Endothelial cell of umbilical vein (primary cell): ENCODE results near the gene MPHOSPH8. TPM values are rescaled to one million over a fixed set of nuclear protein-coding genes. Genes with fewer than 3 reads are reported as not detected.

Experiments used
- BruUV-seq: library from RNA; stranded (reverse); fragments of 400-500 nt; replicated peaks from 2 replicates; lab custom pipeline; 2021; lab: Mats Ljungman, UMichigan
- CTCF ChIA-PET: fragments of 300-600, 350-600 bp; sonication (Branson Sonifier 250); formaldehyde crosslinking; loops from one replicate; lab custom pipeline; 2021; ENCODE audit warnings: antibody characterized with exemption, inconsistent platforms; lab: Charles Lee
- POLR2A ChIA-PET: fragments of 300-600, 350-600 bp; sonication (Branson Sonifier 250); formaldehyde crosslinking; loops from one replicate; lab custom pipeline; 2021; ENCODE audit warnings: antibody characterized with exemption, inconsistent platforms; lab: Charles Lee
- DNase-seq: peaks from one replicate; pipeline ENCODE4 v3.0.0-alpha.2; 2011; ENCODE audit warnings: low read depth, low spot score
- FAIRE-seq: peaks from 2 replicates; lab custom pipeline; 2011; peaks lifted over from hg19 to GRCh38; lab: Jason Lieb, UNC
- H2AFZ ChIP-seq: 2 replicates; pipeline ENCODE4 v1.6.0; 2012; ENCODE audit warnings: low read depth, low read length, control low read depth, inconsistent platforms
- H3K27ac ChIP-seq: 2 replicates; pipeline ENCODE4 v1.5.1; 2011; ENCODE audit warnings: low read depth, mild to moderate bottlenecking, control low read depth, low read length, moderate library complexity; ENCODE audit not compliant: insufficient read depth
- H3K27me3 ChIP-seq, 2 experiments: 2 replicates each; pipeline versions ENCODE4 v1.6.0 to v1.6.1; 2011; ENCODE audit warnings: low read length in 2 of 2, mixed read lengths in 1 of 2; ENCODE audit not compliant: control insufficient read depth in 2 of 2, insufficient read depth in 2 of 2
- H3K36me3 ChIP-seq, 2 experiments: 2 replicates in 1 of 2; 3 replicates in 1 of 2; pipeline ENCODE4 v1.5.1; 2011; ENCODE audit warnings: low read length in 2 of 2, mild to moderate bottlenecking in 1 of 2, moderate library complexity in 1 of 2; ENCODE audit not compliant: control insufficient read depth in 2 of 2, insufficient read depth in 2 of 2; ENCODE audit errors: extremely low read depth in 1 of 2
- H3K4me1 ChIP-seq: 3 replicates; pipeline ENCODE4 v1.5.1; 2011; ENCODE audit warnings: mild to moderate bottlenecking, low read length; ENCODE audit not compliant: control insufficient read depth, insufficient read depth; ENCODE audit errors: extremely low read depth
- H3K4me2 ChIP-seq: 2 replicates; pipeline ENCODE4 v1.6.1; 2011; ENCODE audit warnings: low read length, control low read depth, mixed read lengths; ENCODE audit not compliant: insufficient read depth
- H3K4me3 ChIP-seq, 3 experiments: fragments of 200-600 bp in 1 of 3; sonication (generic), shearing (Covaris generic) in 1 of 3; replicated peaks in 1 of 3; 2 replicates each; pipeline ENCODE4 v1.5.1; 2011 to 2016; ENCODE audit warnings: control low read depth in 3 of 3, low read length in 3 of 3, mild to moderate bottlenecking in 2 of 3, inconsistent platforms in 1 of 3, low read depth in 1 of 3, moderate library complexity in 1 of 3; ENCODE audit not compliant: insufficient read depth in 1 of 3
- H3K79me2 ChIP-seq: 2 replicates; pipeline ENCODE4 v1.6.0; 2012; ENCODE audit warnings: low read length, inconsistent platforms; ENCODE audit not compliant: control insufficient read depth, insufficient read depth
- H3K9ac ChIP-seq: replicated peaks from 2 replicates; pipeline ENCODE3; 2011; ENCODE audit warnings: low read length, control low read depth; ENCODE audit not compliant: insufficient read depth; ENCODE audit errors: extremely low read depth
- H3K9me1 ChIP-seq: replicated peaks from 3 replicates; pipeline ENCODE4 v1.6.0; 2011; ENCODE audit warnings: mild to moderate bottlenecking, low read length; ENCODE audit not compliant: control insufficient read depth, insufficient read depth; ENCODE audit errors: extremely low read depth
- H3K9me3 ChIP-seq: replicated peaks from 2 replicates; pipeline ENCODE4 v1.5.1; 2012; ENCODE audit warnings: low read length, inconsistent platforms; ENCODE audit not compliant: control insufficient read depth, insufficient read depth
- H4K20me1 ChIP-seq: replicated peaks from 2 replicates; pipeline ENCODE3; 2011; ENCODE audit warnings: mild to moderate bottlenecking, low read length; ENCODE audit not compliant: control insufficient read depth, insufficient read depth; ENCODE audit errors: extremely low read depth
- EZH2 ChIP-seq: IDR thresholded peaks from 2 replicates; pipeline ENCODE4 v1.6.1; 2012; ENCODE audit warnings: borderline replicate concordance, low read depth, mild to moderate bottlenecking, moderate library complexity, low read length, inconsistent platforms; ENCODE audit not compliant: severe bottlenecking
- FOS ChIP-seq: IDR thresholded peaks from 2 replicates; pipeline ENCODE4 v1.6.1; 2011; ENCODE audit warnings: mild to moderate bottlenecking, low read length, moderate library complexity, borderline replicate concordance; ENCODE audit not compliant: insufficient read depth
- GATA2 ChIP-seq: IDR thresholded peaks from 2 replicates; pipeline ENCODE4 v1.7.0; 2011; ENCODE audit warnings: low read depth, mild to moderate bottlenecking, moderate library complexity, mixed read lengths, low read length; ENCODE audit not compliant: insufficient read length, insufficient read depth
- JUN ChIP-seq: IDR thresholded peaks from 2 replicates; pipeline ENCODE4 v1.6.1; 2011; ENCODE audit warnings: borderline replicate concordance, low read depth; ENCODE audit not compliant: insufficient read length, insufficient read depth
- MYC ChIP-seq: IDR thresholded peaks from one replicate; pipeline ENCODE4 v1.6.1; 2011; ENCODE audit warnings: mild to moderate bottlenecking, low read depth, low read length
- POLR2A ChIP-seq: IDR thresholded peaks from 2 replicates; pipeline ENCODE4 v1.6.1; 2012; ENCODE audit warnings: low read depth, mild to moderate bottlenecking, control low read depth, low read length
- POLR2AphosphoS5 ChIP-seq: IDR thresholded peaks from 2 replicates; pipeline ENCODE4 v1.6.1; 2012; ENCODE audit warnings: low read depth, mild to moderate bottlenecking, control low read depth, low read length, moderate library complexity; ENCODE audit not compliant: insufficient read depth
- dilution Hi-C: fragments of 300-500 bp; cut with MboI; formaldehyde crosslinking; loops from one replicate; pipeline ENCODE4 v1.15.0; 2019; ENCODE audit warnings: low sequenced_read_pairs; ENCODE audit not compliant: extremely low pct_ligation_motif_present
- intact Hi-C: fragments of 100-400 bp; cut with micrococcal nuclease; formaldehyde crosslinking; loops from one replicate; pipeline ENCODE4 v1.10.0; 2022
- polyA plus RNA-seq, 4 experiments: library from polyadenylated mRNA; depleted of rRNA in 3 of 4; stranded (reverse) in 3 of 4; unstranded in 1 of 4; fragments of >200 nt; gene quantifications; 2 replicates each; pipeline versions ENCODE4 v1.2.1 to v1.2.3, GENCODE V29; 2011 to 2012; ENCODE audit warnings: missing spikeins in 1 of 4
- total RNA-seq: library from RNA; stranded (reverse); gene quantifications from 2 replicates; pipeline ENCODE4 v1.2.3, GENCODE V29; 2021
- TF ChIP-seq, protein P1 (sequence below): IDR thresholded peaks from 2 replicates; pipeline ENCODE4 v1.6.1; 2011; ENCODE audit not compliant: insufficient read depth, insufficient read length
- TF ChIP-seq, protein P2 (sequence below), 2 donors: IDR thresholded peaks; 1 replicate in 1 of 2; 2 replicates in 1 of 2; pipeline ENCODE4 v1.5.1; 2011; ENCODE audit warnings: low read length in 2 of 2, mild to moderate bottlenecking in 2 of 2, moderate library complexity in 2 of 2, control low read depth in 1 of 2, inconsistent platforms in 1 of 2, low read depth in 1 of 2; ENCODE audit not compliant: insufficient read depth in 1 of 2; ENCODE audit errors: extremely low read depth in 1 of 2

Gene MPHOSPH8
- total and polyA plus RNA-seq, 2 donors (not counting 3 experiments of a cell fraction or from before 2014, with no cell fraction given): 16.2 to 31.5 TPM

DNA sequence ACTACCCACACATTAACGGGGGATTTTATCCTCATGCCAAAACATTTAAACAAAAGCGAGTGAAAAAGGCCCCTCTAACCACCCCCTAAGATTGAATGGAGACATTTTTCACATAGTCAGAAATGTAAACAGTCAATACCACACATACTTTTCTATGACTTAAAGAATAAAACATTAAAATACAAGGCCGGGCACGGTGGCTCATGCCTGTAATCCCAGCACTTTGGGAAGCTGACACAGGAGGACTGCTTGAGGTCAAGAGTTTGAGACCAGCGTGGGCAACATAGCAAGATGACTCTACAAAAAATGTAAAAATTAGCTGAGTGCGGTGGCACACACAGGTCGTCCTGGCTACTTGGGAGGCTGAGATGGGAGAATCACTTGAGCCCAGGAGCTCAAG lies 47.3 kb downstream of the MPHOSPH8 start:
- ChIA-PET POLR2A (no interaction called here), CTCF (no interaction called here)
- FAIRE-seq (no peak), DNase-seq (no peak)
- Histone ChIP-seq H3K4me3 (no peak overlapping the region), H3K9ac (no peak overlapping the region), H3K9me3 (no peaks in the 10 kb centered on the region), H3K79me2 (peaks cover 13% of the 10 kb centered on the region), H4K20me1 (no peaks in the 10 kb centered on the region), H3K27me3 (no peaks in the 10 kb centered on the region), H3K36me3 (peaks cover 3% of the 10 kb centered on the region in 2 experiments), H3K27ac (no peak overlapping the region), H3K4me2 (no peak overlapping the region), H3K4me1 (peaks cover 27% of the 10 kb centered on the region), H3K9me1 (no peaks in the 10 kb centered on the region), H2AFZ (no peak overlapping the region)
- intact Hi-C loops (no loop called here), dilution Hi-C loops (no loop called here)
- no TSS peak for BruUV-seq
- TF ChIP-seq, protein P1, sequence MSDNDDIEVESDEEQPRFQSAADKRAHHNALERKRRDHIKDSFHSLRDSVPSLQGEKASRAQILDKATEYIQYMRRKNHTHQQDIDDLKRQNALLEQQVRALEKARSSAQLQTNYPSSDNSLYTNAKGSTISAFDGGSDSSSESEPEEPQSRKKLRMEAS: no peak
- no peak for TF ChIP-seq EZH2
- no peak for TF ChIP-seq MYC
- no peak for TF ChIP-seq JUN
- TF ChIP-seq FOS: no peak
- no peak for TF ChIP-seq POLR2A
- no peak for TF ChIP-seq POLR2AphosphoS5
- TF ChIP-seq, protein P2, sequence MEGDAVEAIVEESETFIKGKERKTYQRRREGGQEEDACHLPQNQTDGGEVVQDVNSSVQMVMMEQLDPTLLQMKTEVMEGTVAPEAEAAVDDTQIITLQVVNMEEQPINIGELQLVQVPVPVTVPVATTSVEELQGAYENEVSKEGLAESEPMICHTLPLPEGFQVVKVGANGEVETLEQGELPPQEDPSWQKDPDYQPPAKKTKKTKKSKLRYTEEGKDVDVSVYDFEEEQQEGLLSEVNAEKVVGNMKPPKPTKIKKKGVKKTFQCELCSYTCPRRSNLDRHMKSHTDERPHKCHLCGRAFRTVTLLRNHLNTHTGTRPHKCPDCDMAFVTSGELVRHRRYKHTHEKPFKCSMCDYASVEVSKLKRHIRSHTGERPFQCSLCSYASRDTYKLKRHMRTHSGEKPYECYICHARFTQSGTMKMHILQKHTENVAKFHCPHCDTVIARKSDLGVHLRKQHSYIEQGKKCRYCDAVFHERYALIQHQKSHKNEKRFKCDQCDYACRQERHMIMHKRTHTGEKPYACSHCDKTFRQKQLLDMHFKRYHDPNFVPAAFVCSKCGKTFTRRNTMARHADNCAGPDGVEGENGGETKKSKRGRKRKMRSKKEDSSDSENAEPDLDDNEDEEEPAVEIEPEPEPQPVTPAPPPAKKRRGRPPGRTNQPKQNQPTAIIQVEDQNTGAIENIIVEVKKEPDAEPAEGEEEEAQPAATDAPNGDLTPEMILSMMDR (IDR thresholded peaks at IDR 0.05; ENCODE audit: extremely low read depth in 1 of 2, insufficient read depth in 1 of 2, low read depth in 1 of 2, low read length in 2 of 2): no peak
- no peak for TF ChIP-seq GATA2
